B cell (primary cell): ENCODE data around the gene KLHL36.

Source experiments
- CTCF ChIP-seq: fragments of 200-600 bp; IDR thresholded peaks from one replicate; pipeline ENCODE4 v1.8.0; 2022; ENCODE audit warnings: antibody characterized with exemption, mild to moderate bottlenecking
- EZH2 ChIP-seq: IDR thresholded peaks from 2 replicates; pipeline ENCODE4 v1.6.1; 2012; ENCODE audit warnings: borderline replicate concordance, low read depth, mild to moderate bottlenecking, moderate library complexity, low read length; ENCODE audit not compliant: insufficient read depth, poor library complexity, severe bottlenecking

- TF ChIP-seq CTCF (no peak), EZH2 (no peak)
These were observed 22.8 kb upstream of the KLHL36 start for GRCh38 chr16:84625556-84625955.
